ENCODE measurements around the gene PFN1. TPM values are rescaled to one million over a fixed set of nuclear protein-coding genes. Genes with fewer than 3 reads are reported as not detected.

PFN1 gene
- total and polyA plus RNA-seq, 9 of the 15 experiments (the other 6 are each of a cell fraction or from before 2014, with no cell fraction given): 60.5 to 1,479 (median 456) TPM

DNA sequence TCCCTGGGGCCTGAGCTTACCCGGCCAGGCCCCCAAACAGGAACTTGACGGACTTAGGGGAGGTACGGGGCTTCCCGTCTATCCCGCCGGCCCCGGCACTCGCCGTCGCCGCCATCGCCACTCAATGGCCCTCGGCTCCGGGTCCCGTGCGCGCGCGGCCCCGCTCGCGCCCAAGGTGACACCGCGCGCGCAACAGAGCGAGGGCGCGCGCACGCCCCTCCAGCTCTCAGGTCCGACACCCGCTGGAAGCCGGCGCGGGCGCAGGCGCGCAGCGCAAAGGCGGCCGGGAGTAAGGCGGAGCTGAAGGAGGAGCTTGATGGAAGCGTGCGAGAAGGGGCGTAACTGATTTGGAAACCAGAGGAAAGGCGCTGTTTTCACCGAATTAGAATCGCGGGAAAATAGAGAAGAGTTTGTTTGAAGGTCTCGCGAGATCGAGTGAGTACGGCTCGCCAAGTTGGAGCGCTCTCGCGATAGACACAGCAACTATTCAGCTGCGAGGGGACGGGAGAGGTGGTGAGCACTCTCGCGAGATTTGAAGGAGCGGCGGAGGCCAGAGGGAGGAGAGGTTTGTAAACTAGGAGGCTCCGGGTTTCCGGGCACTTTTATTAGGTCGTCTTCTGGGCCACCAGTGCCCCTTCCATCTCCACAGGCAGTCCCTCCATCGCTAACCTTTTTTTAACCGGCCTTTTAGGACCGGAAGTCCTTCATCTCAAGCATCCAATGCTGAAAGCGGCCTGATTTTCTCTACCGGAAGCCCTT, 8.4 kb downstream of the PFN1 start, which contains the start of the genes RNF167 and SLC25A11 (continued):
- TF ChIP-seq, protein P1, sequence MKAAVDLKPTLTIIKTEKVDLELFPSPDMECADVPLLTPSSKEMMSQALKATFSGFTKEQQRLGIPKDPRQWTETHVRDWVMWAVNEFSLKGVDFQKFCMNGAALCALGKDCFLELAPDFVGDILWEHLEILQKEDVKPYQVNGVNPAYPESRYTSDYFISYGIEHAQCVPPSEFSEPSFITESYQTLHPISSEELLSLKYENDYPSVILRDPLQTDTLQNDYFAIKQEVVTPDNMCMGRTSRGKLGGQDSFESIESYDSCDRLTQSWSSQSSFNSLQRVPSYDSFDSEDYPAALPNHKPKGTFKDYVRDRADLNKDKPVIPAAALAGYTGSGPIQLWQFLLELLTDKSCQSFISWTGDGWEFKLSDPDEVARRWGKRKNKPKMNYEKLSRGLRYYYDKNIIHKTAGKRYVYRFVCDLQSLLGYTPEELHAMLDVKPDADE (conservative IDR thresholded peaks at IDR 0.05; ENCODE audit: control insufficient read depth, low read depth, low read length): 0 out of 2 replicates have a peak, but pooled peaks have one; percentile 25
- TF ChIP-seq ZNF175 (CRISPR knock-in tag; IDR thresholded peaks at IDR 0.05; ENCODE audit: low read depth) (no peak; the same call in 1 of the 2 replicates), NELFE (IDR thresholded peaks at IDR 0.05; ENCODE audit: insufficient read depth, insufficient read length) (no peak), ZFP30 (CRISPR knock-in tag; IDR thresholded peaks at IDR 0.05; ENCODE audit: borderline replicate concordance) (no peak), ZNF146 (CRISPR knock-in tag; IDR thresholded peaks at IDR 0.05; ENCODE audit: unreplicated experiment) (no peak), SRSF1 (IDR thresholded peaks at IDR 0.05; ENCODE audit: low read depth, low read length) (no peak), POLR2A (conservative IDR thresholded peaks at IDR 0.05) (peak; percentile 78), SAP30 (IDR thresholded peaks at IDR 0.05; ENCODE audit: borderline replicate concordance, insufficient read depth, low read depth, low read length, poor library complexity, severe bottlenecking) (no peak), ZNF561 (CRISPR knock-in tag; conservative IDR thresholded peaks at IDR 0.05) (no peak), SAFB2 (IDR thresholded peaks at IDR 0.05; ENCODE audit: borderline replicate concordance, low read depth, low read length, severe bottlenecking) (no peak), PTBP1 (IDR thresholded peaks at IDR 0.05; ENCODE audit: low read depth, low read length) (no peak), RNF2 (IDR thresholded peaks at IDR 0.05) (no peak; the same call in 1 of the 2 replicates), ZFX (CRISPR knock-in tag; IDR thresholded peaks at IDR 0.05) (peak; percentile 72), HDAC8 (tag; IDR thresholded peaks at IDR 0.05) (0 out of 2 replicates have a peak, but pooled peaks have one; percentile 43), EP300 (IDR thresholded peaks at IDR 0.05; ENCODE audit: low read length) (0 out of 2 replicates have a peak, but pooled peaks have one; percentile 20)
- TF ChIP-seq, protein P2, sequence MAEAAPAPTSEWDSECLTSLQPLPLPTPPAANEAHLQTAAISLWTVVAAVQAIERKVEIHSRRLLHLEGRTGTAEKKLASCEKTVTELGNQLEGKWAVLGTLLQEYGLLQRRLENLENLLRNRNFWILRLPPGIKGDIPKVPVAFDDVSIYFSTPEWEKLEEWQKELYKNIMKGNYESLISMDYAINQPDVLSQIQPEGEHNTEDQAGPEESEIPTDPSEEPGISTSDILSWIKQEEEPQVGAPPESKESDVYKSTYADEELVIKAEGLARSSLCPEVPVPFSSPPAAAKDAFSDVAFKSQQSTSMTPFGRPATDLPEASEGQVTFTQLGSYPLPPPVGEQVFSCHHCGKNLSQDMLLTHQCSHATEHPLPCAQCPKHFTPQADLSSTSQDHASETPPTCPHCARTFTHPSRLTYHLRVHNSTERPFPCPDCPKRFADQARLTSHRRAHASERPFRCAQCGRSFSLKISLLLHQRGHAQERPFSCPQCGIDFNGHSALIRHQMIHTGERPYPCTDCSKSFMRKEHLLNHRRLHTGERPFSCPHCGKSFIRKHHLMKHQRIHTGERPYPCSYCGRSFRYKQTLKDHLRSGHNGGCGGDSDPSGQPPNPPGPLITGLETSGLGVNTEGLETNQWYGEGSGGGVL (CRISPR knock-in tag; IDR thresholded peaks at IDR 0.05): no peak
- TF ChIP-seq, protein P3, sequence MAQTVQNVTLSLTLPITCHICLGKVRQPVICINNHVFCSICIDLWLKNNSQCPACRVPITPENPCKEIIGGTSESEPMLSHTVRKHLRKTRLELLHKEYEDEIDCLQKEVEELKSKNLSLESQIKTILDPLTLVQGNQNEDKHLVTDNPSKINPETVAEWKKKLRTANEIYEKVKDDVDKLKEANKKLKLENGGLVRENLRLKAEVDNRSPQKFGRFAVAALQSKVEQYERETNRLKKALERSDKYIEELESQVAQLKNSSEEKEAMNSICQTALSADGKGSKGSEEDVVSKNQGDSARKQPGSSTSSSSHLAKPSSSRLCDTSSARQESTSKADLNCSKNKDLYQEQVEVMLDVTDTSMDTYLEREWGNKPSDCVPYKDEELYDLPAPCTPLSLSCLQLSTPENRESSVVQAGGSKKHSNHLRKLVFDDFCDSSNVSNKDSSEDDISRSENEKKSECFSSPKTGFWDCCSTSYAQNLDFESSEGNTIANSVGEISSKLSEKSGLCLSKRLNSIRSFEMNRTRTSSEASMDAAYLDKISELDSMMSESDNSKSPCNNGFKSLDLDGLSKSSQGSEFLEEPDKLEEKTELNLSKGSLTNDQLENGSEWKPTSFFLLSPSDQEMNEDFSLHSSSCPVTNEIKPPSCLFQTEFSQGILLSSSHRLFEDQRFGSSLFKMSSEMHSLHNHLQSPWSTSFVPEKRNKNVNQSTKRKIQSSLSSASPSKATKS (CRISPR knock-in tag; IDR thresholded peaks at IDR 0.05): no peak
- TF ChIP-seq, protein P4, sequence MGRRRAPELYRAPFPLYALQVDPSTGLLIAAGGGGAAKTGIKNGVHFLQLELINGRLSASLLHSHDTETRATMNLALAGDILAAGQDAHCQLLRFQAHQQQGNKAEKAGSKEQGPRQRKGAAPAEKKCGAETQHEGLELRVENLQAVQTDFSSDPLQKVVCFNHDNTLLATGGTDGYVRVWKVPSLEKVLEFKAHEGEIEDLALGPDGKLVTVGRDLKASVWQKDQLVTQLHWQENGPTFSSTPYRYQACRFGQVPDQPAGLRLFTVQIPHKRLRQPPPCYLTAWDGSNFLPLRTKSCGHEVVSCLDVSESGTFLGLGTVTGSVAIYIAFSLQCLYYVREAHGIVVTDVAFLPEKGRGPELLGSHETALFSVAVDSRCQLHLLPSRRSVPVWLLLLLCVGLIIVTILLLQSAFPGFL (CRISPR knock-in tag; IDR thresholded peaks at IDR 0.05): no peak
- TF ChIP-seq, protein P5, sequence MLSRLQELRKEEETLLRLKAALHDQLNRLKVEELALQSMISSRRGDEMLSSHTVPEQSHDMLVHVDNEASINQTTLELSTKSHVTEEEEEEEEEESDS (CRISPR knock-in tag; IDR thresholded peaks at IDR 0.05): no peak
